HepG2 (cell line): ENCODE data around the gene CCDC116. TPM values are rescaled to one million over a fixed set of nuclear protein-coding genes. Genes with fewer than 3 reads are reported as not detected.

ENCODE experiments used
- CREM ChIP-seq, 2 experiments: sonication (generic) in 1 of 2; formaldehyde crosslinking in 1 of 2; IDR thresholded peaks; 2 replicates each; pipeline versions ENCODE4 v1.4.0 to v1.6.1; 2016 to 2020; ENCODE audit warnings: antibody characterized with exemption in 1 of 2, mild to moderate bottlenecking in 1 of 2, missing genetic modification reagents in 1 of 2
- GATAD2A ChIP-seq: IDR thresholded peaks from 2 replicates; pipeline ENCODE4 v1.6.1; 2016
- GLI4 ChIP-seq: sonication (generic); formaldehyde crosslinking; IDR thresholded peaks from 2 replicates; pipeline ENCODE4 v1.5.1; 2020; ENCODE audit warnings: missing genetic modification reagents, mild to moderate bottlenecking, moderate library complexity, borderline replicate concordance
- HMGA1 ChIP-seq: sonication (generic); formaldehyde crosslinking; conservative IDR thresholded peaks from 2 replicates; pipeline ENCODE4 v1.4.0; 2020; ENCODE audit warnings: missing genetic modification reagents
- IKZF1 ChIP-seq: fragments of 450-650 bp; IDR thresholded peaks from 2 replicates; pipeline ENCODE4 v1.7.1; 2016
- JUND ChIP-seq: sonication (generic); formaldehyde crosslinking; IDR thresholded peaks from 2 replicates; pipeline ENCODE4 v1.8.0; 2022; ENCODE audit warnings: mild to moderate bottlenecking, missing genetic modification reagents
- NFKBIZ ChIP-seq: IDR thresholded peaks from 2 replicates; pipeline ENCODE4 v1.6.1; 2018; ENCODE audit warnings: missing genetic modification reagents, missing compliant biosample characterization
- ONECUT2 ChIP-seq: sonication (generic); formaldehyde crosslinking; IDR thresholded peaks from 2 replicates; pipeline ENCODE4 v1.4.0; 2020; ENCODE audit warnings: missing genetic modification reagents
- SIX1 ChIP-seq: sonication (generic); formaldehyde crosslinking; IDR thresholded peaks from 2 replicates; pipeline ENCODE4 v1.4.0; 2020; ENCODE audit warnings: missing genetic modification reagents, borderline replicate concordance
- TBP ChIP-seq: sonication (generic); formaldehyde crosslinking; IDR thresholded peaks from 2 replicates; pipeline ENCODE4 v1.5.0; 2020; ENCODE audit warnings: missing genetic modification reagents
- TRIM24 ChIP-seq: sonication (generic); formaldehyde crosslinking; IDR thresholded peaks from 2 replicates; pipeline ENCODE4 v1.8.0; 2022; ENCODE audit warnings: mild to moderate bottlenecking, missing genetic modification reagents
- ZNF746 ChIP-seq: sonication (generic); formaldehyde crosslinking; IDR thresholded peaks from 2 replicates; pipeline ENCODE4 v1.8.0; 2022; ENCODE audit warnings: mild to moderate bottlenecking, missing genetic modification reagents
- ZSCAN29 ChIP-seq: sonication (generic); formaldehyde crosslinking; conservative IDR thresholded peaks from 2 replicates; pipeline ENCODE4 v1.4.0; 2020; ENCODE audit warnings: mild to moderate bottlenecking, missing genetic modification reagents
- polyA plus RNA-seq, 8 experiments: library from polyadenylated mRNA; depleted of rRNA in 3 of 8; stranded (reverse) in 7 of 8; unstranded in 1 of 8; fragments of >200 nt; fragmentation: Illumina TruSeq in 4 of 8; extraction: Trizol in 4 of 8; gene quantifications; 2 replicates each; pipeline versions ENCODE4 v1.2.1 to v1.2.3, GENCODE V29; 2011 to 2016; ENCODE audit warnings: low read depth in 4 of 8, missing spikeins in 1 of 8, mixed read lengths in 1 of 8; ENCODE audit not compliant: insufficient read depth in 1 of 8
- total RNA-seq, 5 experiments: library from RNA; depleted of rRNA; stranded (reverse); fragments of >200 nt; fragmentation: Illumina TruSeq; extraction: Trizol; gene quantifications; 2 replicates each; pipeline ENCODE4 v1.2.3, GENCODE V29; 2016; ENCODE audit warnings: low read depth in 1 of 5
- TF ChIP-seq, protein P1 (sequence below): sonication (generic); formaldehyde crosslinking; IDR thresholded peaks from 2 replicates; pipeline ENCODE4 v1.8.0; 2022; ENCODE audit warnings: mild to moderate bottlenecking, missing genetic modification reagents, moderate library complexity
- TF ChIP-seq, protein P2 (sequence below): sonication (generic); formaldehyde crosslinking; IDR thresholded peaks from 2 replicates; pipeline ENCODE4 v1.5.0; 2020; ENCODE audit warnings: mild to moderate bottlenecking, missing genetic modification reagents, borderline replicate concordance
- TF ChIP-seq, protein P3 (sequence below): sonication (generic); formaldehyde crosslinking; IDR thresholded peaks from 2 replicates; pipeline ENCODE4 v1.4.0; 2020; ENCODE audit warnings: mild to moderate bottlenecking, missing genetic modification reagents
- TF ChIP-seq, protein P4 (sequence below): sonication (generic); formaldehyde crosslinking; IDR thresholded peaks from 2 replicates; pipeline ENCODE4 v1.4.0; 2020; ENCODE audit warnings: low read depth, mild to moderate bottlenecking, missing genetic modification reagents
- TF ChIP-seq, protein P5 (sequence below): sonication (generic); formaldehyde crosslinking; IDR thresholded peaks from 2 replicates; pipeline ENCODE4 v1.5.1; 2020; ENCODE audit warnings: mild to moderate bottlenecking, missing genetic modification reagents, borderline replicate concordance

Gene CCDC116
- total and polyA plus RNA-seq, 2 of the 13 experiments (the other 11 are each of a cell fraction or from before 2014, with no cell fraction given) = 0.15 to 0.33 TPM

GRCh38 chr22:21652010-21652546, 19.5 kb downstream of the CCDC116 start (continued):
- no peak for TF ChIP-seq CREM (IDR thresholded peaks at IDR 0.05)
- no peak for TF ChIP-seq CREM (CRISPR knock-in tag; IDR thresholded peaks at IDR 0.05)
- TF ChIP-seq JUND (CRISPR knock-in tag) = no peak
- TF ChIP-seq SIX1 (CRISPR knock-in tag) = no peak
- TF ChIP-seq, protein P1, sequence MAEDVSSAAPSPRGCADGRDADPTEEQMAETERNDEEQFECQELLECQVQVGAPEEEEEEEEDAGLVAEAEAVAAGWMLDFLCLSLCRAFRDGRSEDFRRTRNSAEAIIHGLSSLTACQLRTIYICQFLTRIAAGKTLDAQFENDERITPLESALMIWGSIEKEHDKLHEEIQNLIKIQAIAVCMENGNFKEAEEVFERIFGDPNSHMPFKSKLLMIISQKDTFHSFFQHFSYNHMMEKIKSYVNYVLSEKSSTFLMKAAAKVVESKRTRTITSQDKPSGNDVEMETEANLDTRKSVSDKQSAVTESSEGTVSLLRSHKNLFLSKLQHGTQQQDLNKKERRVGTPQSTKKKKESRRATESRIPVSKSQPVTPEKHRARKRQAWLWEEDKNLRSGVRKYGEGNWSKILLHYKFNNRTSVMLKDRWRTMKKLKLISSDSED = no peak
- TF ChIP-seq, protein P2, sequence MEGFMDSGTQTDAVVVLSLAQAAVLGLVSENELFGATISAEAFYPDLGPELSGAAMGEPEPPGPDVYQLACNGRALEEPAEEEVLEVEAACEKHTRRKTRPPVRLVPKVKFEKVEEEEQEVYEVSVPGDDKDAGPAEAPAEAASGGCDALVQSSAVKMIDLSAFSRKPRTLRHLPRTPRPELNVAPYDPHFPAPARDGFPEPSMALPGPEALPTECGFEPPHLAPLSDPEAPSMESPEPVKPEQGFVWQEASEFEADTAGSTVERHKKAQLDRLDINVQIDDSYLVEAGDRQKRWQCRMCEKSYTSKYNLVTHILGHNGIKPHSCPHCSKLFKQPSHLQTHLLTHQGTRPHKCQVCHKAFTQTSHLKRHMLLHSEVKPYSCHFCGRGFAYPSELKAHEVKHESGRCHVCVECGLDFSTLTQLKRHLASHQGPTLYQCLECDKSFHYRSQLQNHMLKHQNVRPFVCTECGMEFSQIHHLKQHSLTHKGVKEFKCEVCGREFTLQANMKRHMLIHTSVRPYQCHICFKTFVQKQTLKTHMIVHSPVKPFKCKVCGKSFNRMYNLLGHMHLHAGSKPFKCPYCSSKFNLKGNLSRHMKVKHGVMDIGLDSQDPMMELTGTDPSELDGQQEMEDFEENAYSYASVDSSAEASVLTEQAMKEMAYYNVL (CRISPR knock-in tag) = no peak
- no peak for TF ChIP-seq TBP (CRISPR knock-in tag)
- TF ChIP-seq GLI4 (CRISPR knock-in tag) = no peak
- TF ChIP-seq HMGA1 = no peak
- no peak for TF ChIP-seq GATAD2A
- no peak for TF ChIP-seq IKZF1
- TF ChIP-seq ZSCAN29 (CRISPR knock-in tag) = no peak
- TF ChIP-seq ONECUT2 (CRISPR knock-in tag) = no peak
- TF ChIP-seq TRIM24 (CRISPR knock-in tag) = no peak
- TF ChIP-seq NFKBIZ = no peak
- TF ChIP-seq, protein P3, sequence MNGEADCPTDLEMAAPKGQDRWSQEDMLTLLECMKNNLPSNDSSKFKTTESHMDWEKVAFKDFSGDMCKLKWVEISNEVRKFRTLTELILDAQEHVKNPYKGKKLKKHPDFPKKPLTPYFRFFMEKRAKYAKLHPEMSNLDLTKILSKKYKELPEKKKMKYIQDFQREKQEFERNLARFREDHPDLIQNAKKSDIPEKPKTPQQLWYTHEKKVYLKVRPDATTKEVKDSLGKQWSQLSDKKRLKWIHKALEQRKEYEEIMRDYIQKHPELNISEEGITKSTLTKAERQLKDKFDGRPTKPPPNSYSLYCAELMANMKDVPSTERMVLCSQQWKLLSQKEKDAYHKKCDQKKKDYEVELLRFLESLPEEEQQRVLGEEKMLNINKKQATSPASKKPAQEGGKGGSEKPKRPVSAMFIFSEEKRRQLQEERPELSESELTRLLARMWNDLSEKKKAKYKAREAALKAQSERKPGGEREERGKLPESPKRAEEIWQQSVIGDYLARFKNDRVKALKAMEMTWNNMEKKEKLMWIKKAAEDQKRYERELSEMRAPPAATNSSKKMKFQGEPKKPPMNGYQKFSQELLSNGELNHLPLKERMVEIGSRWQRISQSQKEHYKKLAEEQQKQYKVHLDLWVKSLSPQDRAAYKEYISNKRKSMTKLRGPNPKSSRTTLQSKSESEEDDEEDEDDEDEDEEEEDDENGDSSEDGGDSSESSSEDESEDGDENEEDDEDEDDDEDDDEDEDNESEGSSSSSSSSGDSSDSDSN (CRISPR knock-in tag) = peak; percentile 24; the same call in 1 of the 2 replicates
- TF ChIP-seq, protein P4, sequence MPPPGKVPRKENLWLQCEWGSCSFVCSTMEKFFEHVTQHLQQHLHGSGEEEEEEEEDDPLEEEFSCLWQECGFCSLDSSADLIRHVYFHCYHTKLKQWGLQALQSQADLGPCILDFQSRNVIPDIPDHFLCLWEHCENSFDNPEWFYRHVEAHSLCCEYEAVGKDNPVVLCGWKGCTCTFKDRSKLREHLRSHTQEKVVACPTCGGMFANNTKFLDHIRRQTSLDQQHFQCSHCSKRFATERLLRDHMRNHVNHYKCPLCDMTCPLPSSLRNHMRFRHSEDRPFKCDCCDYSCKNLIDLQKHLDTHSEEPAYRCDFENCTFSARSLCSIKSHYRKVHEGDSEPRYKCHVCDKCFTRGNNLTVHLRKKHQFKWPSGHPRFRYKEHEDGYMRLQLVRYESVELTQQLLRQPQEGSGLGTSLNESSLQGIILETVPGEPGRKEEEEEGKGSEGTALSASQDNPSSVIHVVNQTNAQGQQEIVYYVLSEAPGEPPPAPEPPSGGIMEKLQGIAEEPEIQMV (CRISPR knock-in tag) = no peak
- TF ChIP-seq ZNF746 (CRISPR knock-in tag) = no peak
- TF ChIP-seq, protein P5, sequence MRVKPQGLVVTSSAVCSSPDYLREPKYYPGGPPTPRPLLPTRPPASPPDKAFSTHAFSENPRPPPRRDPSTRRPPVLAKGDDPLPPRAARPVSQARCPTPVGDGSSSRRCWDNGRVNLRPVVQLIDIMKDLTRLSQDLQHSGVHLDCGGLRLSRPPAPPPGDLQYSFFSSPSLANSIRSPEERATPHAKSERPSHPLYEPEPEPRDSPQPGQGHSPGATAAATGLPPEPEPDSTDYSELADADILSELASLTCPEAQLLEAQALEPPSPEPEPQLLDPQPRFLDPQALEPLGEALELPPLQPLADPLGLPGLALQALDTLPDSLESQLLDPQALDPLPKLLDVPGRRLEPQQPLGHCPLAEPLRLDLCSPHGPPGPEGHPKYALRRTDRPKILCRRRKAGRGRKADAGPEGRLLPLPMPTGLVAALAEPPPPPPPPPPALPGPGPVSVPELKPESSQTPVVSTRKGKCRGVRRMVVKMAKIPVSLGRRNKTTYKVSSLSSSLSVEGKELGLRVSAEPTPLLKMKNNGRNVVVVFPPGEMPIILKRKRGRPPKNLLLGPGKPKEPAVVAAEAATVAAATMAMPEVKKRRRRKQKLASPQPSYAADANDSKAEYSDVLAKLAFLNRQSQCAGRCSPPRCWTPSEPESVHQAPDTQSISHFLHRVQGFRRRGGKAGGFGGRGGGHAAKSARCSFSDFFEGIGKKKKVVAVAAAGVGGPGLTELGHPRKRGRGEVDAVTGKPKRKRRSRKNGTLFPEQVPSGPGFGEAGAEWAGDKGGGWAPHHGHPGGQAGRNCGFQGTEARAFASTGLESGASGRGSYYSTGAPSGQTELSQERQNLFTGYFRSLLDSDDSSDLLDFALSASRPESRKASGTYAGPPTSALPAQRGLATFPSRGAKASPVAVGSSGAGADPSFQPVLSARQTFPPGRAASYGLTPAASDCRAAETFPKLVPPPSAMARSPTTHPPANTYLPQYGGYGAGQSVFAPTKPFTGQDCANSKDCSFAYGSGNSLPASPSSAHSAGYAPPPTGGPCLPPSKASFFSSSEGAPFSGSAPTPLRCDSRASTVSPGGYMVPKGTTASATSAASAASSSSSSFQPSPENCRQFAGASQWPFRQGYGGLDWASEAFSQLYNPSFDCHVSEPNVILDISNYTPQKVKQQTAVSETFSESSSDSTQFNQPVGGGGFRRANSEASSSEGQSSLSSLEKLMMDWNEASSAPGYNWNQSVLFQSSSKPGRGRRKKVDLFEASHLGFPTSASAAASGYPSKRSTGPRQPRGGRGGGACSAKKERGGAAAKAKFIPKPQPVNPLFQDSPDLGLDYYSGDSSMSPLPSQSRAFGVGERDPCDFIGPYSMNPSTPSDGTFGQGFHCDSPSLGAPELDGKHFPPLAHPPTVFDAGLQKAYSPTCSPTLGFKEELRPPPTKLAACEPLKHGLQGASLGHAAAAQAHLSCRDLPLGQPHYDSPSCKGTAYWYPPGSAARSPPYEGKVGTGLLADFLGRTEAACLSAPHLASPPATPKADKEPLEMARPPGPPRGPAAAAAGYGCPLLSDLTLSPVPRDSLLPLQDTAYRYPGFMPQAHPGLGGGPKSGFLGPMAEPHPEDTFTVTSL (CRISPR knock-in tag) = no peak
